GM19239 (cell line): ENCODE results near the gene CCDC12.

Experiments
- DNase-seq: peaks from one replicate; pipeline ENCODE4 v3.0.0; 2011; ENCODE audit warnings: low spot score; ENCODE audit not compliant: insufficient read length
- FAIRE-seq: peaks from 2 replicates; lab custom pipeline; 2011; peaks lifted over from hg19 to GRCh38; lab: Jason Lieb, UNC

CCDC12 gene

DNA sequence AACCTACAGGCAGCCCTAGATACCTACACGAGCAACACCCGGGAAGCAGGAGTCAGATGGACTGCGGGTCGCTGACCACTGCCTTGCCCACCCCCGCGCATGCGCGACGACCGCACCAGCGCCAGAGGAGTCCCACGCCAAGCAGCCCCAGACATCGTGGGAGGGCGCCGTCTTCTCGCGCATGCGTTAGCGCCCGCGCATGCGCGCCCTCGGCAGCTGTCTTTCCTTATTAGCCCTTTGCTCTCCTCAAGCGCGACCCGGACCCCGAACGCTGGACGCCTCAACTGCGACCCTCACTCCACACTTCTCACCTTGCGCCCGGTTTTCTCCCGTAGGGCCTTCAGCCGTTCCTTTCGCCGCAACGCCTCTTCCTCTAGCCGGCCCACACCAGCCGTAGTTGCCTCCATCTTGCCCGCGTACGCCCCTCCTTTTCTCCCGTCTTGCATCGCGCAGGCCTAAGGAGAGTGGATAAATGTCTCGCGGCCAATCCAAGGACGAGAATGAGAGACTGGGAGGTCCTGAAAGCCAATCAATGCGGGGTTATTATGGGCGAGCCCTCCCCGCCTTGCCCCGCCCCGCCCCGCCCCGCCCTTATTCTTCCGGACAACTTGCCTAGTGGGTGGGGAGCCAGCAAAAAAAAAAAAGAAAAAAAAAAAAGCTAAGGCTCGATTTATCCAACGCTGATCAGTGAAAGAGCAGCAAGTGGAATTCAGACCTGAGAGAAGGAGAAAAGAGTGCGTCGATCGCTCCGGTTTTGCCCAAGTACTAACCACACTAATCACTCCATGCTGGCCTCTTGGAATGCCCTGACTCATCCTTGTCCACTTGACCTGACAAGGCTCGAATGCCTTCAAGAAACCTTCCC lies at the start of gene CCDC12:
CCDC12 (minus strand) TSS at position 420 of the 865 bp plus-strand sequence; CDS start at position 407, 13 bp downstream.
- DNase-seq (peak; percentile 95), FAIRE-seq (peak; percentile 91)

GRCh38 chr3:47024932-47025331 lies 48.4 kb upstream of the CCDC12 start:
- FAIRE-seq: no peak
- DNase-seq: no peak

- no peak for DNase-seq
- FAIRE-seq: no peak
Observed at GRCh38 chr3:47022641-47023071, 46.1 kb upstream of the CCDC12 start.

DNA sequence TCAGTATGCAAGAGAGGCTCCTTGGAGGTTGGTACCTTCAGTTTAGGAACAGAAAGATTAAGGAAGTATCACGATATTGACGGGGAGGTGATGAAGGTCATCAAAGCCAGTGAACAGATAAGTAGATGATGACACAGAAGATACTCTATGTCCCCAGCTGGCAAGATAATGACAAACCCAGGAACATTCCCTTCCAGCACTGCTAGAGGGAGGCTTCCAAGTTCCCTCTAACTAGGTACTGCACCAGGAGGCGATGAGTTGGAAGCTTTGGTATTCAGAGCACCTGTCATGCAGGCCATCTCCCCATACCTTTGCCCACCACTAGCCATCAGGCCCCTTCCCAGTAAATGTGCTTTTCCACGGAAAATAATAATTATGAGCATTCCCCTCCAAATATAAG lies 43.8 kb upstream of the CCDC12 start:
- FAIRE-seq (no peak), DNase-seq (no peak)

DNA sequence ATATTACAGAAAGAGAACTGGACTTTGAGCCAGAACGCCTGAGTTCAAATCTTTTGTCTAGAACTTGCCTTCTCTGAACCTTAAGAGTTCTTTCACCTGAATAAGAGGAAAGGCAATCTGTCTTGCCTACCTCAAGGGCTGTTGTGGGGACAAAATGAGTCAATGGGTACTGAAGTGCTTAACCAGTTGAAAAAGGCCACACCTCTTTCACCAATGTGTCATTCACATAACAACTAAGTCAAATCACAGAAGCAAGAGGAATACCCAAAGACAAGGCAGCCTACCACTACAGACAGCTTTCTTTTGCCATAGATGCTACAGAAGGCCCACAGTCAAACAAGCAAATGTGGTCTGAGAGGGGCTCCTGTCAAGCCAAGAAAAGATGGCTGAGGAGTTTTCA lies 42.7 kb upstream of the CCDC12 start:
- FAIRE-seq: peak; percentile 78
- DNase-seq: no peak

DNA sequence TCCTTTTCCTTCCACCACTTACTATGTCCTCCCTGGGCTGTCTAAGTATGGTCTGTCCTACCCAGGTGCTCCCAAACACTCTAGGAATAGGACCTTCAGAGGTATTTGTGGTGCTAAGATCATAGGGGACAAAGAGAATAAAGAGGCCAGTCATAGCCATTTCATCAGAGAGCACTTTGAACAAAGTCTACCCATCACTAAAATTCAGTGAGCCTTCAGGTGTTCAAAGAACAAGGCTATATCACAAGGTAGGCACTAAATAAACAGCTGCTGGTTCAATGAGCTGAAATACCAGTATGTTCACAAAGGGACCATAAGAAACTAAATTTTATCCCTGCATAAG lies 41.7 kb upstream of the CCDC12 start:
- FAIRE-seq: no peak
- DNase-seq: no peak

- peak; percentile 47 for FAIRE-seq
- no peak for DNase-seq
Observed at GRCh38 chr3:47017504-47018268, 41.1 kb upstream of the CCDC12 start.

GRCh38 chr3:47016934-47017435 lies 40.4 kb upstream of the CCDC12 start:
- DNase-seq (no peak), FAIRE-seq (no peak)

DNA sequence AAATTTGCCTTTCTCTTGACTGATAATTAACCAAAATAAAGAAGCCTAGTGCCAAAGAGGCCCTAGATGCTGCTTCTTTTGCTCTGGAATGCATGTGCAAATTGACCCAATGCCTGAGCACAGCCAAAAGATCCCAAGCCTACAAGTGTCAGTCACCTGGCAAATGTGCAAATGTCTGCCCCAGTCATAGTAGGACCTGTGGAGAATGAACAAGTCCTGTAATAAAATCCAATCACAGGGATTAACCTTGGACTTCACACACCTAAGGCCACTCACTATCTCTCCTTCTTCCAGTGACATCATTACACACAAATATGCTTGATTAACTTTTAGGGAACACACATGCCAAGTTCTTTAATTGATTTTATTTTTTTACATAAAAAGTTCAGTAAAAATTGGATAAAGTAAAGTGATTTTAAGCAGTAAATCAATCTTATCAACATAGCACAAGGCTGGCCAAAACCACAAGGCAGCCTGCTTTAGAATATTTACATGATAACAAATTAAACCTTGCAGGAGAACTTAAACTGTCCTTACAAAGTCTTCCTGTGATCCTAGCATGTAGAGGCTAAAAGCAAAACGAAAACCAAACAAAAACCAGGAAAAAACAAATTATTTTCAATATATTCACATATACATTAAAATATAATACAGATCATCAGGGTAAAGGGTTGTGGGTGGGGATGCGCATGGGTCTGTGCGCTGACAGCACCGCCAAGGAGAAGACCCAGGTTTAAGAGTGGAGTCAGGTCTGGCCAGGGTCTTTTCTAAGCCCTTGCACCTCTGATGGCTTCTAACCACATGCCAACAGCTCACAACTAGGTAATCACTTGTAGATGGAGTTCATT lies 39.8 kb upstream of the CCDC12 start:
- FAIRE-seq (peak; percentile 56), DNase-seq (no peak)

GRCh38 chr3:47015151-47015550 lies 38.6 kb upstream of the CCDC12 start:
- FAIRE-seq: no peak
- no peak for DNase-seq

GRCh38 chr3:47014036-47014435 lies 37.5 kb upstream of the CCDC12 start:
- FAIRE-seq (no peak), DNase-seq (no peak)

DNA sequence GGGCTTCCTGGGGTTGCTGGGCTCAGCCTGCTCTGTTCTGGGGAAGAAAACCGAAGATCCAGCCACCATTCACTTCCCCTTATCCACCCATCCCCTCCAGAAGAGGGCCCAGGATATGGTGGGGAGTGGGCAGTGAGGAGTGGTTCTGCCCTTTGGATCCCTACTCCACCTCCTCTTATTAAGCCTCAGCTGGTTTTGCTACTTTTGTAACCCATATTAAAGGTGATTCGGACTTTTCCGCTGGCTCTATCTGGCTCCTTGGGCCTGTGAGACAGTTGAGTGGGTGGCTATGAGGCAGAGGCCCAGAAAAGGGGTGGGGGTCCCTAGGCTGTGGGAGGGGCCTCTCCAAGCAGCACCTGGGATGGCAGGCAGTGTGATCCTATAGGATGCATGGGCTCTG lies 36.7 kb upstream of the CCDC12 start:
- DNase-seq: no peak
- no peak for FAIRE-seq

DNA sequence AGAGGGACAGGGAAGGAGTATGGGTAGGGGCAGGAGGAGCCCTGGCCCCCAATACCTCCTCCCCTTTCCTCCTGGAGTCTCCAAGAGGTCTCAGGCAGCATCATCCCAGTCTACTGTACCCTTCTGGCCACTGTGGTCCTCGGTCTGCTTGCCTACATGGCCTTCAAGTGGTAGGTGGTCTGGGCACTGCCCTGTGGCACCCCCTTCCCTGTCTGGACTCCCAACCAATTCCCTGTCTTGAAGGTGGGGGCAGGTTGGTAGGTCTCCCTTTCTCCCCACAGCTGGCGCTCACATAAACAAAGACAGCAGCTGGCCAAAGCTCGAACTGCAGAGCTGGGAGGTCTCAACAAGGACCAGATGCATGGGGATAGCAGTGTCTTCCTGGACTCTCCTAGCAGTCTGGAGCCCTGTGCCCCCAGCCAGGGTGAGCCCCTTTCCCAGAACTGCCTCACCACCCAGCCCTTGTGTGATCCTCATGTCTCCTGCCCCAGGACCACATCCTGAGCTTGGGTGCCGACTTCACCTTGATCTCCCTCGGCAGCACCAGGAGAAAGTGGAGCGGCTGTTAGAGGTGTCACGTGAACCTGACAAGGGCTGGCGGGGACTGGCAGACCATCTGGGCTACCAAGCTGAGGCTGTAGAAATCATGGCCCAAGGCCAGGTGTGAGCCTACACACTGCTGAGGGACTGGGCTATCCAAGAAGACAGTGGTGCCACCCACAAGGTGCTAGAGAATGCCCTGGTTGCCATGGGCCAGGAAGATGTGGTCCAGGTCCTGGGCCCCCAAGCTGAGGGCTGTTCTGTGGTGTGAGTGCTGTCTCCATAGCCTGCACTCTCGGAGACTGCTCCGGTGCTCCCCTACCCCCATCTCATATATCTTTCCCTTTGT lies 36.0 kb upstream of the CCDC12 start:
- no peak for FAIRE-seq
- no peak for DNase-seq

GRCh38 chr3:47011371-47011770 lies 34.8 kb upstream of the CCDC12 start:
- no peak for FAIRE-seq

DNA sequence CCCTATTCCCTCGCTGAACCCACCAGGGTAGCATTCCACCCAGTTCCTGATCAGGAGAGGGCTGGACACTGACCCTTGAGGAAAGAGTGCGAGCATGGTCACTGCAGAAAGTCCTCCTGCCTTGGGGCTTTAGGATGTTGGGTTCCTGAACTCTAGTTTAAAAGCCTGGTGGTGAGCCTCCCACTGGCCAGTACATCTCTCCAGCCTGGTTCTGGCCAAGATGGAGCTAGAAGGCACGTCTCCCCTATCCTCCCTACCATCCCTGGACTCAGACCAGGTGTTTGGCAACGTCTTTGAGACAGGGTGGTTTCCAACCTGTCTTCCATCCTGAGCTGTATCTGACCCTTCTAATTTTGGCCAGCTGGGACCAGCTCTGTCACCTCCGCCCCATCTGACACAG lies 34.4 kb upstream of the CCDC12 start:
- FAIRE-seq: no peak

More at GRCh38 chr3:47011371-47011770, 34.8 kb upstream of the CCDC12 start:
- DNase-seq: no peak

DNA sequence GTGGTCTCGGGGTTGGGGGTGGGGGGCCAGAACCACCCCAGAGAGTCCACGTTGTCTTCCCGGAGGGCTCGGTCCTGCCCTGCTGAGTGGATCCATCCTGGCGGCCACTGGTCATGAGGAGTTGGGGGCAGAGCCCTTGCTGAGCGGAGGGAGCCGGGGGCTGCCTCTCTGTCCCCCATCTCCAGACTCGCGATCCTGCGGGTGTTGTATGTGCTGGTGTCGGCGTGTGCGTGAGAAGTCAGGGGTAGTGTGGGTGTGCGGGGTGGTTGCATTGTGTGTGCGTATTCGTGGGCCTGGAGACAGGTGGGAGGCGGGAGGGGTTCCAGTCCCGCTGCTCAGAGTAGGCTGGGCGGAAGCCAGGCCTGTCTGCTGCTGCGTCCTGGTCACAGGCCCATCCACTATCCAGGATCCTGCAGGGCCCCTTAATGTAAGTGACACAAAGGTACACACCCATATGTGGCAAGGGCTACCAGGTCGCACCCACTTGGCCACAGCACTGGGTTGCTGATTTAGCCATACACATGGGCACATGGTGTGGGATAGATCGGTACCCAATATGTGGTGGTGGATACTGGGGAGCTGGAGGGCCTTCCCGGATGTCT lies 33.7 kb upstream of the CCDC12 start:
- DNase-seq (no peak), FAIRE-seq (no peak)

More for the DNA sequence above, 34.4 kb upstream of the CCDC12 start:
- no peak for DNase-seq

DNA sequence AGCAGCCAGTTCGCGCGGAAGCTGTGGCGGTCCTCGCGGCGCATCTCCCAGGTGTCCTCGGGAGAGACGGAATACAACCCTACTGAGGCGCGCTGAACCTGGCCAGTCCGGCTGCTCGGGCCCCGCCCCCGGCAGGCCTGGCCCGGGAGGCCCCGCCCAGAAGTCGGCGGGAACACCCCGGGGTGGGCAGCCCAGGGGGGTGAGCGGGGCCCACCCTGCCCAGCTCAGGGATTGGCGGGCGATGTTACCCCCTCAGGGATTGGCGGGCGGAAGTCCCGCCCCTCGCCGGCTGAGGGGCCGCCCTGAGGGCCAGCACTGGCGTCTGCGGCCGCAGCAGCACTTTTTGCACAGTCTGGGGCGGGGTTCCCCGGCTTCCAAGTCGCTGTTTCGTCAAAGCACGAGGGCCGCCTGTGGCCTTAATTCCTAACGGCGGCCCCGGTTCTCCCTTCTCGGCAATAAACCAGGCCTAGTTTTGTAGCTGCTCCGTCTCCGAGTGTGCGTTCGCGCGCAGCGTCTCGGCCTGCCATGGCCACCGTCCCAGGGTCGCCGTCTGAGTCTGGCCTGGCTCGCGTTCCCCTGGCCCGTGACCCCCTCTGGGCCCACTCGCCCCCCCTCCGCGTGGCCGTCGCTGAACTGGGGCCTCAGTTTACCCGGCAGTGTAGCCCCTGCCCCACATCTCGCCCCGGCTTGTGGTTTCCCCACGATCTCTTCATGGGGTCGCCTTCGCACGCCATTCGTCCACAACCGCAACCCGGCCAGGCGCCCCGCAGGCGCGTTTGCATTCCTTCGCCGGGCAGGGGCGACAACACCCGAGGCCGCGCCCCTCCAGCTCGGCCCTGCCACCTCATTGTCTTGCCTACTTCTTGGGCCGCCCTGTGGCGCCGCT lies 32.9 kb upstream of the CCDC12 start:
- DNase-seq (peak; percentile 96), FAIRE-seq (peak; percentile 58)

DNA sequence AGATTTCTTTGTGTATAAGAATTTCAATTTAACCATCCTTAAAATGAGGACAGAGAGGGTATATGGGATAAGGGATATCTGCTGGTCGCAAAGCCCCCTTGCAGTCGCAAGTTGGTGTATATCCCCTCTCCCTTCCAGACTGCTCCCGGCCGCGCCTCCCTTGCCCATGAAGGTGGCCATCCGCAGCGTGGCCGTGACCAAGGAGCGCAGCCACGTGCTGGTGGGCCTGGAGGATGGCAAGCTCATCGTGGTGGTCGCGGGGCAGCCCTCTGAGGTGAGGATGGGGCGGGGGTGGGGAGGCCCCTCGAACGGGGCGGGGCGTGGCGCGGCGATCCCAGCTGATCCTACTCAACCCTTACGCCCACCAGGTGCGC lies 32.3 kb upstream of the CCDC12 start:
- DNase-seq (no peak), FAIRE-seq (peak; percentile 18)
